ENCODE measurements around the gene CYSLTR1. TPM values are rescaled to one million over a fixed set of nuclear protein-coding genes. Genes with fewer than 3 reads are reported as not detected.
"Not testable (repeated sequence)": the region's sequence is repeated elsewhere in the genome, so short reads cannot be mapped to it uniquely, and the experiment has no call there.

The CYSLTR1 gene, protein sequence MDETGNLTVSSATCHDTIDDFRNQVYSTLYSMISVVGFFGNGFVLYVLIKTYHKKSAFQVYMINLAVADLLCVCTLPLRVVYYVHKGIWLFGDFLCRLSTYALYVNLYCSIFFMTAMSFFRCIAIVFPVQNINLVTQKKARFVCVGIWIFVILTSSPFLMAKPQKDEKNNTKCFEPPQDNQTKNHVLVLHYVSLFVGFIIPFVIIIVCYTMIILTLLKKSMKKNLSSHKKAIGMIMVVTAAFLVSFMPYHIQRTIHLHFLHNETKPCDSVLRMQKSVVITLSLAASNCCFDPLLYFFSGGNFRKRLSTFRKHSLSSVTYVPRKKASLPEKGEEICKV
- total RNA-seq = 1.1 and 9.5 TPM in 2 replicates
- polyA plus RNA-seq (2012) = 0.44 TPM

DNA sequence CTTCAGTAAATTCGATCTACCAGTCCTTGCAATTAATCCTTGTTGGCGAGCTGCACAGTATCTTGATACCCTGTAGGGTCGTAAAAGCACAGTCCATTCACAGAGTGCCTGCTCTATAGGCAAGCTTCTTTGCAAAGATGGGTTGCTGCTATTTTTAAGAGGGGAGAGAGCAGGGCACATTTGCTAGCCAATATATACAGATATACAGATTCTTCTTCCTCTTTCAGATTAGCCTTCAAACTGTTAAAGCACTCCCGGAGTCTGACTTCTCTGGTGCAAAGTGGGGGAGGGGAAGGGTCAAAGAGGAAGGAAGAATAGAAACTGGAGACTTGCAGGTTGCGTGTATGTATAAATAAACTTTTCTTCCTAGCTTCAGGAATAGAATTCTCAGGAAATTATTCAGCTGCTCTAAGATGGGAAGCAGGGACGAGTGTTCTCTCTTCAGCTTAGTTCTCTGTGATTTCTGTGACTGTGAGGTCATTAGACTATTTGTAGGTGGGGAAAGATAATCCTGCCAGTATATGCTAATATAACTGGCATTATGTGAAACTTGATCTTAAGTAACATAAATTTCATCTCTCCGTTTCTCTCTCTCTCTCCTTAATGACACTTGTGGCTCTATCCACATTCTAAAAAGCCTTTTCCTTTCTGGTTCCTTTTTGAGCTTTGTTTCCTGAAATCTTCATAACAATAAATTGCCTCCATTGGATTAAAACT lies at the start of gene CYSLTR1:
Gene CYSLTR1 (minus strand): TSS at position 242 of the 717 bp plus-strand sequence. CDS start 53,865 bp downstream, outside the sequence.
- peak; percentile 34 for DNase-seq (ENCODE audit: low read depth)

DNA sequence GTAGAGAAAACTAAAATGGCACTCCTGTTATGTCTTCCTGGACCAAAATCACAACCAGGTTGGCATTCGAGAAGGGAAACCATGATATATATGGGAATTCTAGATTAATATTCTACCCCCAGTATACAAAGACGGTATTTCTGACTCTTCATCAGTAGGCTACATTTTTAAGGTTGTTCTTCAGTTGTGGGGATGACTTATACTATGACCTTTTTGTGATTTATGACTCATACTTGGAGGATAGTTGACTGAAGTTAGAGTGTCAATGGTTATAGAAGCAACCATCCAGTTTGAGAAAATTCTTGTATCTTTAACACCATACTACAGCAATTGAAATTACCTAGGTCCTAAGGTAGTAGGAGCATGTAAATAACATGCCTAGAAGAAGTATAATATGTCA lies 49.8 kb upstream of the CYSLTR1 start:
- DNase-seq (ENCODE audit: low read depth) = no peak

DNA sequence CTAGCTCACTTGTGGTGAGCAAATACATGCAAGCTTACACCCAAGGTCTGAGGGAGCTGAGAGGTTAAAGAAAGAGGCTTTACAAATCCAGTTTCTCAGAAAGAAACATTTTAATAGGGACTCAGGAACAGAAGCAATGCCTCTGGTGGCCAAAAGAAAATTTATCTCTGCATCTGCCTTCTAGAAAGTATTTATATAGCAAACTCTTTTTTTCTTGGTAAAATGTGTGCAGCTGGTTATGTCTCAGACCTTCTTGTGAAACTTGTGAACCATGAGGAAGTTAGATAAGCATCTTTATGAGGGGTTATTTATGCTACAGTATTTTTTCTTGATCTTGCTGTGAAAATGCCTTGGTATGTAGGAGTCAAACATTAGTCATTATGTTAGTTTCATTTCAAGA lies 48.5 kb upstream of the CYSLTR1 start:
- no peak for DNase-seq (ENCODE audit: low read depth)

DNA sequence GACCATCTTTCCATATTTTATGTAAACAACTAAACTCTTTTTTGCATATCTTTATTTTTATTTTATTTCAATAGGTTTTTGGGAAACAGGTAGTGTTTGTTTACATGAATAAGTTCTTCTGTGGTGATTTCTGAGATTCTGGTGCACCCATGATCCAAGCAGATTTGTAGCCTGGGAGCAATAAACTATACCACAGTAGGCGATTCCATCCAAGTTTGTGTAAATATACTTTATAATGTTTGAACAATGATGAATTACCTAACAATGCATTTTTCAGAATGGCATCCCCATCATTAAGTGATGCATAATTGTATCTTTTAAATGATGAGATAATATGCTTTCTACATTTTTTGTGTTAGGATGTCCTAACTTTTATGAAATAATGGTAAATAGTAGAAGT lies 39.2 kb upstream of the CYSLTR1 start:
- no peak for DNase-seq (ENCODE audit: low read depth)

DNA sequence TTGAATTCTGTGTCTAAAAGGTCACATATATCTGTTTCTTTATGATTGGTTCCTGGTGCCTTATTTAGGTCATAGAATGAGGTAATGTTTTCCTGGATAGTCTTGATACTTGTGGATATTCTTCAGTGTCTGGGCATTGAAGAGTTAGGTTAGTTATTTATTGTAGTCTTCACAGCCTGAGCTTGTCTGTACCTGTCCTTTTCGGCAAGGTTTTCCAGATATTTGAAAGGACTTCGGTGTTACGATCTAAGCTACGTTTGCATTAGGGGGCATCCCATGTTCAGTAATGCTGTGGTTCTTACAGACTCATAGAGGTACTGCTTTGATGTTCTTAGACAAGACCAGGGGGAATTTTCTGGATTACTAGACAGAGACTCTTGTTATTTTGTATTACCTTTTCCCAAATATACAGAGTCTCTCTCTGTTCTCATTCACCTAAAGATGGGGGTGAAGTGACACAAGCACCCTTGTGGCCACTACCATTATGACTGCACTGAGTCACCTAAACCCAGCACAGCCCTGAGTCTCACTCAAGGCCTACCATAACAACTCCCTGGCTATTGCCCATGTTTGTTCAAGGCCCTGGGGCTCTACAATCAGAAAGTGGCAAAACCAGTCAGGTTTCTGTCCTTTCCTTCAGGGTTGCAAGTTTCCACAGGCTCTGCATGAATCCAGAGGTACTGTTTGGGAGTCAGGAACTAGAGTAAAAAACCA lies 30.1 kb upstream of the CYSLTR1 start:
- no peak for DNase-seq (ENCODE audit: low read depth)

DNA sequence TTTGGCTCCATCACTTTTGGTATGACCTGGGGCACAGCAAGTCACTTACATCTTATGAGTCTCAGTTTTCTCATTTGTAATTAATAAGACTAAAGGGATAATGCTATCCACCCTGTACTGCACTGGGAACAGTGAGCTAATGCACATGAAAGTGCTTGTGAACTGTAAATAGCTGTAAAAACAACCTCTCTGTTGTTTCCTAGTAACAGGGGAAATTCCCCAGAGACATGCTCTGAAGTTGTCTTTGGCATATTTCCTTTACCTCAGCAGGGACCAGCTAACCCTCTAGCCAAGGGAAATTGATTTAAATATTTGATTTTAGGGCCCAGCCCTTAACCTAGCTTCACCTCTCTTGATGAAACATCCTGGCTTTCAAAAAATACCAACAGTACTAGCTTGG lies 6.1 kb upstream of the CYSLTR1 start:
- DNase-seq (ENCODE audit: low read depth) = no peak

DNA sequence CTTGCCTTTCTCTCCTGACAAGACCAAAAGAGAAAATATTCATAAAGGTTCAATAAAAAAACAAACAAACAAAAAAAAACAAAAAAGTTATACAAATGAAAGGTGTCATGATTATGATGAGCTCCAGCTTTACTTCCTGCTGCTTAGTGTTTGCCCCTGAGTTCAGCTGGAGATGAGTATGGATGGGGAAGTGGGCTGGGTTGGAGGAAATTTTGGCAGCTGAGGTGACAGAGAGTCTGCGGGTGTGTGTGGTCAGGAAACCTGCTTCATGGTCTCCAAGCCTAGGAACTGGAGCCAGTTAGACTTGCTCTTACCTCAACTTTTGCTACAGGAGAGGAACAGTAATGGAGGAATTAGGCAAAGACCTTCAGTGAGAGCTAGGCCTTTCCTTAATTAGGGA lies 4.3 kb upstream of the CYSLTR1 start:
- DNase-seq (ENCODE audit: low read depth) = no peak

DNA sequence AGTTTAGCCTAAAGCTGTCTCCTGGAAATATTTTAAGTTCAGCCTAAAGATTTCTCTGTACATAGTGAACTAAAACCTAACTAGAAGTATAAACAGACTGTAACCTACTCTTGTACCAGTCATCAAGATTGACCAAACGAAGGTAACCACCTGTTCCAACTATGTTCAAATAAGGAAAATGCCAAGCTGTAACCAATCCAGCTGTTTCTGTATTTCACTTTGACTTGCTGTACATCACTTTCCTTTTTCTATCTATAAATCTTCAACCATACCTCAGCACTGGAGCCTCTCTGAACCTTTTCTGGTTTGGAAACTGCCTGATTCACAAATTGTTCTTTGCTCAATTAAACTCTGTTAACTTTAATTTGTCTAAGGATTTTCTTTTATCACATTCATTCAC lies 3.1 kb upstream of the CYSLTR1 start:
- peak; percentile 45 for DNase-seq (ENCODE audit: low read depth)

DNA sequence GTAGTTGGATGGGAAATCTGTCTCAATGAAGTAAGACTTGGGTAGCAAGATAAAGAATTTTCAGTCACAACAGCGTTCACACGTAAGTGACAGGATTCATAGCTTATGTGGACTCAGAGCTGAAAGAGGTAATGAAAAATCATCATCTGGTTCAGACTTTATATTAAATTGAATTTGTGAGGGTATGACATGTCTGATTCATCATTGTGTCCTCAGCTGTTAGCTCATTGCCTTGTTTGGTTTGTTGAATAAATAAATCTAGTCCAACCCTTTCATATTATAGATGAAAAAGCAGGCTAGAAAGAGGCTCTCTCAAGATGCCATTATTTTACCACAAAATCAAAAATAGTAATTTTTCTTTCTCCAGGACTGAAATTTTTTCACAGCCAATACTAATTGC lies 2.7 kb upstream of the CYSLTR1 start:
- DNase-seq (ENCODE audit: low read depth) = peak; percentile 29

DNA sequence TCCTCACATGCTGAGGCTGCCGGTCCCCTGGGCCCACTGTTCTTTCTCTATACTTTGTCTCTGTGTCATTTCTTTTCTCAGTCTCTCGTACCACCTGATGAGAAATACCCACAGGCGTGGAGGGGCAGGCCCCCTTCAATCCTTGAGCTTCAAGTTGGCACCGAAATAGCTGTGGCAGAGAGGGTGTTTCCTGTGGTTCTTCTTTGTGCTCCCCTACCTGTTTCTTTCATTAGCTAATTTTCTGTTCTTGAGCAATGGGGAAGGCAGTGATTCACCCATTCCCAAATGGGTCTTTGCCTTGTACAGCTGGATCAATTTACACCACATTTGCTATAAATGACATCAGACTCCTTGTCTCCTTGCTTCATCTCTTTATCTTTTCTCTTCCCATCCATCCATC lies 2.1 kb upstream of the CYSLTR1 start:
- peak; percentile 84 for DNase-seq (ENCODE audit: low read depth)

DNA sequence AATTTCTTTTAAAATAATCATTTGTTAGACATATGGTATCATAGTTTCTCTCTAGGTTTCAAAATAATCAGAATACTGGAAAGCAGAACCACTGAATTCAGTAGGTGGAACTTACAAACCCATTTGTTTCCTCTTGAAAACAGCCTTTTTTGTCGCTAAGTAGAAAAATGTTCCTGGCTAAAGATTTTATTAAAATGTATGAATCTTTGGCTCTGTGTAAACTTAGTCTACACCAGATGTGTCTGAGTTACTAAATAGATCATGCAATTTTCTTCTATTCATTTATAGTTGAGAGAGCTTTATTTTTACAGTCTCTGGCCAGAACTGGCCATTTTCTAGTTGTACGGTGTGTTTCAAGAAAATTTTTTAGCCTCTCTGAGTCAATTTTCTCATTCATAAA lies 1.0 kb downstream of the CYSLTR1 start:
- no peak for DNase-seq (ENCODE audit: low read depth)

DNA sequence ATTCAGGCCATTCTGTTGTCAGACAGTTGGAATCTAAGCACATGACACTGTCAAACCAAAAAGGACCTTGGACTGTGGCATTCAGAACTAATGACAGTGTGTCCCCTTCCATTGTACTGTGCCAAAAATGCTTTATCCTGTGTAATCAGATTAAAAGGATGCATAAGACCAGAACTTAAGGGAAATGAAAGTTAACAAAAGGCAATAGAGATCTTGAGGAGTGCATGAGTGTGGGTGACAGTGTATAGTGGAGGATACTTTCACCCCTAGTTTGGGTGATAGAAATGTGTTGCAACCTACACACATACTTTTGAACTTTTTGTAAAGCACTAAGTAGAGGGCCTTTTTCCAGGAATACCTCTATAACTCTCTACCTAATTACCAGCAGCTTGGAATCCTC lies 4.5 kb downstream of the CYSLTR1 start:
- no peak for DNase-seq (ENCODE audit: low read depth)

DNA sequence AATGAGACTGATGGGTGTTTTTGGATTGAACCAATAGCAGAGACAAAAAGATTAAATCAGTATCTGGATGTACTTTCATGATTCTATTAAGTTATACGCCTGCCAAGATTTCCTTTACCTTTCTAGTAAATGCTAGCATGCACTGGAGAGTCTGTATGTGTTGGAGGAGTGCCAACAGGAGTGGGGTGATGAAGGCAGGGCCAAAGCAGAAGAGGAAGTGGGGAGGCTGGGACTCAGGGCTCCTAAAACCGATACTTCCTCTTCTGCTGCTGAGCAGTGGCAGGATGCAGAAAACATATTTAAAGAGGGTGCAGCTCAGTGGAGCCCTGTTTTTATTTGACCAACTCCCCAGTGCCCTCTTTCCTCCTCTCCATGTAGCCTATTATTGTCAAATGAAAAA lies 5.6 kb downstream of the CYSLTR1 start:
- DNase-seq (ENCODE audit: low read depth) = no peak

DNA sequence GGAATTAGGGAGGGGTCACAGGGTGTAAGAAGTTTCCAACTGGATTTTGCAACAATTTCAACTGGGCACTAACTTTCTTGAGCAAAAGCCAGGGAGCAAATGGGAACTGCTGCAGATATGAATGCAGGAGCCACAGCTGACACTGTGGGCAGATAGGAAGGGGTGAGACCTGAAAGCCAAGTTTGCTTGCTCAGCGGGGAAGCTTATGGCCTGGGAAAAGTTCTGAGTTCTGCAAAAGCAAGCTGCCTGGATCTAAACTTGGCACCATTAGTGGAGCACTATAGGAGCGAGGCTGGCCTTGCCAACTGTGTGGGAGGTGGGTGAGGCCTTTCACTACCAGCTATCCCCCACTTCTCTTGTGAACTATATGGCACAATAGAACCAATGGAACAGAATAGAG lies 11.1 kb downstream of the CYSLTR1 start:
- DNase-seq (ENCODE audit: low read depth) = no peak

DNA sequence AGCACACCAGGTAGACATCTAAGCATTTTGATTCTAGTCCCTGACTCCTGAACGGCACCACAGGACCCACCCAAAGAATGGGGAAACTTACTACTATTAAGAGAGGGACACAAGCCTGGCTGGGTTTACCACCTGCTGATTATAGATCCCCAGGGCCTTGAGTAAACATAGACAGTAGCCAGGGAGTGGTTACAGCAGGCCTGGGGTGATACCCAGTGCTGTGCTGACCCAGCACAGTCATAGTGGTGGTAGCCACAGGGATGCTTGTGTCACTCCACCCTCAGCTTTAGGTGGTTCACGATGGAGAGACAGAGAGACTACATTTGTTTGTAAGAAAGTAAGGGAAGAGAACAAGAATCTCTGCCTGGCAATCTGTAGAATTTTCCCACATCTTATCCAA lies 11.7 kb downstream of the CYSLTR1 start:
- peak; percentile 40 for DNase-seq (ENCODE audit: low read depth)

DNA sequence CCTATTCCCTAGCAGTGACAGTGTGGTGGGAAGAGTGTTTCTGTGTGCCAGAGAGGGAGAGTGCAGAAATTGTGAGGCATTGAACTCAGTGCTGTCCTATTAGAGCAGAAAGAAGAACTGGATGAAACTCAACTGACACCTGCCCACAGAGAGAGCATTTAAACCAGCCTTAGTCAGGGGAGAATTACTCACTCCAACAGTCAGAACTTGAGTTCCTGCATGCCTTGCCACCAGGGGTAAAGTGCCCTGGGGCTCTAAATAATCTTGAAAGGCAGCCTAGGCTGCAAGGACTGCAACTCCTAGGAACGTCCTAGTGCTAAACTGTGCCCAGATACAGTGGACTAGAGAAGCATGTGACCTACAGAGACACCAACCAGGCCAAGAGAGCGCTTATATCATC lies 12.8 kb downstream of the CYSLTR1 start:
- DNase-seq (ENCODE audit: low read depth) = peak; percentile 15

DNA sequence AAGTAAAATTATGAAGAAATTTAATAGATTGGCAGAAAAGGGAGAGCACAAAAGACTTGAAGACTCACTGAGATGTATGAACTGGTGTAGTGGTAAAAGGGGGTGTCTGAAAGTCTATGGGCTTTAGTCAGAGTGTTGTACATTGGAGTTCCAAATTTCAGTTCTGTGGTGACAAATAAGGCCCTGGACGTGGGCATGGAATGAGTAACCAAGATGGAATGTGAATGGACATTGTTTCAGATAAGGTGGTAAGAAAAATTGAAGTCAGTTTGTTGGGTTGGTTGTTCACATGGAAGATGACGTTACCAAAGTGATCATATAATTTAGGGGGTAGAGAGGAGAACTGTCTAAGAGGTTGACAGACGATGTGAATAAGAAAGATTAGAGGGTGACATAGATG lies 13.9 kb downstream of the CYSLTR1 start:
- no peak for DNase-seq (ENCODE audit: low read depth)

DNA sequence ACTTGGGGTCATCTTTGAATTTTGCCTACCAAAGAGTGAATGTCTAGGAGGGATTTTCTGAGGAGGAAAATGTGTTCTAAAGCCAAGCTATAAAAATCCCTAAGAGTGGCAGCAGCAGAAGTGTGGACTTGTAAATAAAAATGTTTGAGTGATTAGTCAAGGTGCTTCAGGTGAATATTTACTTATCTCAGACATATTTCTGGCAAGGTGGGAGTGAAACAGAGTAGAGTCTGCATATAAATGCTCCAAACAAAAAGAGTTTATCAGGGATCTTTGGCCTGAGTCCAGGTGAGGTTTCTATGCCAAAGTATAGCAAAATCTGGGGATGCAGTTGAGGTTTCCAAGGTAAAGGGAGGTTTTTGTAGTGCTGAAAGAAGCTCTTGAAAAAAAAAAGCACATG lies 19.7 kb downstream of the CYSLTR1 start:
- DNase-seq (ENCODE audit: low read depth) = no peak

DNA sequence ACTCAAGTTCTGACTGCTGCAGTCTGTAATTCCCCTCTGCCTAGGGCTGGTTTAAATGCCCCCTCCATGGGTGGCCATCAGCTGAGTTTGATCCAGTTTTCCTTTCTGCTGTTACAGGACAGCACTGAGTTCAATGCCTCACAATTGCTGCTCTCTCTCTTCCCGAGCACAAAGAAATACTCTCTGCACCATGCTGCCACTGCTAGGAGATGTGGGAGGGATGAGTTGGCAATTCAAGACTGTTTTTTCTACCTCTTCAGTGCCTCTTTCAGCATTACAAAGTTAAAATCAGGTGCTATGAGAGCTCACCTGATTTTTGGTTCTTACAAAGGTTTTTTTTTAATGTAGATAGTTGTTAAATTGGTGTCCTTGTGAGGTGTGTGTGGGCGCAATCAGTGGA lies 24.3 kb downstream of the CYSLTR1 start:
- DNase-seq (ENCODE audit: low read depth) = no peak

DNA sequence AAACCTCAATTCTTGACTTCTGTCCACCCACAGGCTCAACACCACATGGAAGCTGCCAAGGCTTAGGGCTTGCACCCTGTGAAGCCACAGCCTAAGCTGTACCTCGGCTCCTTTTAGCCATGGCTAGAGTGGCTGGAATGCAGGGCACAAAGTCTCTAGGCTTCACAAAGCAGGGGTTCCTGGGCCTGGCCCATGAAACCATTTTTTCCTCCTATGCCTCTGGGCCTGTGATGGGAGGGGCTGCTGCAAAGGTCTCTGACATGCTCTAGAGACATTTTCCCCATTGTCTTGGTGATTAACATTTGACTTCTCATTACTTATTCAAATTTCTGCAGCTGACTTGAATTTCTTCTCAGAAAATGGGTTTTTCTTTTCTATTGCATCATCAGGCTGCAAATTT lies 26.5 kb downstream of the CYSLTR1 start:
- not testable (repeated sequence) for DNase-seq (ENCODE audit: low read depth)

DNA sequence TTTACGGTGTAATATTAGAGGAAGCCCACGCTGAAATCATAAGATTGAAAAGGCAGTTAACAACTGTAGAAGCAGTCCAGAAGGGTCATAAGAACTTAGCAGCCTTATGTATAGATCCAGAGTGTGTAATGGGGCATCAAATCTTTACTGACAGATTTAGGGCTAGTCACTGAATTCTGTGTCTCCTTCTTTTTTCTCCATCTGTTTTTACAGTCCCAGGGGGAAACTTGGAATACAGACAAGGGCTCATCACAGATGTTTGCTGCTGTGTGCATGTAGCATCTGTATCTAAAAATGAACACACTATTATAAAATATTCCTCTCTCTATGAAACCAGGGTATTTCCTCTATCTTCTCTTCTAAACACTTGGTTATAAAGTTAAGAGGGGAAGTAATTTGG lies 43.9 kb downstream of the CYSLTR1 start:
- no peak for DNase-seq (ENCODE audit: low read depth)

DNA sequence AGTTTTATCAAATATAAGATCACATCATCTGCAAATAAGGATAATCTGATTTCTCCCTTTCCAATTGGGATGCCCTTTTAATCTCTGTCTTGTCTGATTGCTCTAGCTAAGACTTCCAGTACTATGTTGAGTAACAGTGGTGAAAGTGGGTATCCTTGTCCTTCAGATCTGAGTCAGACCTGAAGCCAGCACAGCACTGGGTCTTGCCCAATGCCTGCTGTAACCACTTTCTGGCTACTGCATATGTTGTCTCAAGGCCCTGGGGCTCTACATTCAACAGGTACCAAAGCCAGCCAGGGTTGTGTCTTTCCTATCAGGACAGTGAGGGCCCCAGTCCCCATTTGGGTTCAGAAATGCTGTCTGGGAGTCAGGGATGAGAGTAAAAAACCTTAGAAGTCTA lies 90.3 kb downstream of the CYSLTR1 start:
- DNase-seq (ENCODE audit: low read depth) = no peak
